ENCODE data around the gene CPLX1.

Gene CPLX1

DNA sequence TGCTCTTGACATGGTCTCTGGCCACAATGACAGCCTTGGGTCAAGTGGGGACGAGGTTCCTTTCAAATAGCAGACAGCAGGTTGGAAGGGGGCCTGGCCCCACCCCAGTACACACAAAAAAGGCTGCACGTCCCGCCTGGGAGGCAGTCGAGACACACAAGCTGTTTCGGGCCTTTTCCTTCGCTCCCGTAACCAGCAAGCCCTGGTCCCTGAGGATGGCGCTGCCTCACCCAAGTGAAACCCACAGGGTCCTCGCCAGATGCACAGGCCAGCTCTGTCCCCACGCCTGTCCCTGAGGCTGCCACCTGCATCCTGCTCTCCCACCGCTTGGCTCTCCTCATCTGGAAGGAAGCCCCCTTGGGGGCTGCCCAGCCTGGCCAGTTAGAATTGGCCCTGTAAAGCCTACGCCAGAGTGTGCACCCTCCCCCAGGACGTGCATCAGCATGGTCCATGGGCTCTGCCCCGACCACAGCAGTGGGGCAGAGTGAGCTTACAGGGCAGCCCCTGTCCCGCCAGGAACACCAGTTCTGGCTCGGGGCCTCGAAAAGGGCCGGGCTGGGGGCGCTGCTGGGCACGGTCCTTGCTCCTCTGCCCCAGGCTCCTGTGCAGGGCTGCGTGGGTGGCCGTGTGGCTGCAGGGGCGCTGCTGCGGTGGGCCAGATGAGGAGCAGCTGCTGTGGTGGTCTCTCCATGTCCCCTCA lies 2.0 kb downstream of the CPLX1 start:
- DNase-seq (ENCODE audit: insufficient read length, low spot score) (no peak), FAIRE-seq (no peak)
- no peak for TF ChIP-seq POLR2A (IDR thresholded peaks at IDR 0.05; ENCODE audit: low read depth, low read length)

DNA sequence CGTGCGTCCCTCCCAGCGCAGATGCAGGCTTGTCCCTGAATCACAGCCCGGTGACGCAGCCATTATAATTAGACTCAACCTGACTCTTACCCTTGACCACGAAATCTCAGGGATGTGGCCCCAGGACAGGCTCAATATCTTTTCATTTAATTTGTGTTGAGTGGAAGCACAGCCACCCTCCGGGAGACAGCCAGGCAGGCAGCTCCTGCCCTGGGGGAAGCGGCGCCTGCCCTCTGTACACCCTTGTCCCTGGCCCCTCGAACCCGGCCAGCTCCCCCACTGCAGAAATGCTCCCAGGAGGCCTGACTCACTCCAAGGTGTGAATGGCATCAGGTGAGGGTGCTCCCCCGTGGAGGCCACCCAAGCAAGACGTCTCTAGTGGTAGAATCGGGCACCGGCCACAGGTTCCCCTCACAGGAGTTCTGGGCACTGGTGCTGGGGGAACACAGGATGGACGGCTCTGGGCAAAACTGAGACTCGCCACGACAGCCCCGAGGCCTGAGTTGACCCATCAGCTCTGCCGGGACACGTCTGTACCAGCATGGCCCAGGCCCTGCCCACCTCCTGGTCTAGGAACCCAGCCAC lies 2.7 kb downstream of the CPLX1 start:
- no peak for TF ChIP-seq POLR2A (IDR thresholded peaks at IDR 0.05; ENCODE audit: low read depth, low read length)
- DNase-seq (ENCODE audit: insufficient read length, low spot score): no peak
- no peak for FAIRE-seq

- no peak for TF ChIP-seq POLR2A (IDR thresholded peaks at IDR 0.05; ENCODE audit: low read depth, low read length)
- no peak for FAIRE-seq
- DNase-seq (ENCODE audit: insufficient read length, low spot score): no peak
These were observed 3.4 kb downstream of the CPLX1 start for GRCh38 chr4:822361-823175.

GRCh38 chr4:821631-822030 lies 4.3 kb downstream of the CPLX1 start:
- DNase-seq (ENCODE audit: insufficient read length, low spot score) (no peak), FAIRE-seq (no peak)
- TF ChIP-seq POLR2A (IDR thresholded peaks at IDR 0.05; ENCODE audit: low read depth, low read length): no peak

- FAIRE-seq (no peak), DNase-seq (ENCODE audit: insufficient read length, low spot score) (no peak)
- no peak for TF ChIP-seq POLR2A (IDR thresholded peaks at IDR 0.05; ENCODE audit: low read depth, low read length)
These were observed 4.7 kb downstream of the CPLX1 start for GRCh38 chr4:821181-821591.

DNA sequence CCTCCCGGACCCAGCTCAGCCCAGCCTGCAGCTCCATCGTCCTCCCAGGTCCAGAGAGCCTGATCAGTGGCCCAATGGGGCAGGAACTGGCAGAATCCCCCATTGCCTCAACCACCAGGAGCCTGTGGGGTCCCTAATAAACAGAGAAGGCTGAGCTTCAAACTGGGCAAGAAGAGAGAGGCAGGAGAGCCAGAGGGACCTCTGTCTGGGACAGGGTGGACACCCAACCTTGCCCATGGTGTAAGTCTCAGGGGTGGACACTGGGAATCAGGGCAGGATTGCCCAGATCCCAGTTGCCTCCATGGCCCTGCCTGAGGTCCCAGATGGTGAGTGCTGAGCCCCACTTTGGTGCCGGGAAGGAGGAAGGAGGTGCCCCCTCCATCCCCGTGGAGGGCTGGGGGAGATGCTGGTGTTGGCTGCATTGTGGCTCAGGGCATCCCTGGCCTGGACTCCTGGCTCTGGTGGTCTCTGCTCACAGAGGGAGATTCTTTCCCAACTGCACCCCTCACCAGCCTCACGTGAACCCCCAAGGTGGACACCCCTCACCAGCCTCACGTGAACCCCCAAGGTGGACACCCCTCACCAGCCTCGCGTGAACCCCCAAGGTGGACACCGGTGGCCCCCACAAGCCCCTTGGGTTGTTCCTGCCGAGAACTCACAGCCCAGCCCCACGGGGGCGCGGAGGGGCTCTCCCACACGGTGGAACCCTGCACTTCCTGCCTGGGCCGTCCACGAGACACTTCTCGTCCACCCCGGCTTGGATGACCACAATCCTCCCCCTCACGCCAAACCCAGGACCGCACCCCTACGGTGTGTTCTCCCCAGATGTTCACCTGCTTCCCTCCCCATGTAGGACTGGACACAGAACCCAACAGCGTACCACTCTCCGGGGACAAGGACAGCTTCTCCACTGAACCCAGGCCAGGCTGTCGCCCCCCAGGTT lies 5.4 kb downstream of the CPLX1 start:
- FAIRE-seq: no peak
- TF ChIP-seq POLR2A (IDR thresholded peaks at IDR 0.05; ENCODE audit: low read depth, low read length): no peak

DNA sequence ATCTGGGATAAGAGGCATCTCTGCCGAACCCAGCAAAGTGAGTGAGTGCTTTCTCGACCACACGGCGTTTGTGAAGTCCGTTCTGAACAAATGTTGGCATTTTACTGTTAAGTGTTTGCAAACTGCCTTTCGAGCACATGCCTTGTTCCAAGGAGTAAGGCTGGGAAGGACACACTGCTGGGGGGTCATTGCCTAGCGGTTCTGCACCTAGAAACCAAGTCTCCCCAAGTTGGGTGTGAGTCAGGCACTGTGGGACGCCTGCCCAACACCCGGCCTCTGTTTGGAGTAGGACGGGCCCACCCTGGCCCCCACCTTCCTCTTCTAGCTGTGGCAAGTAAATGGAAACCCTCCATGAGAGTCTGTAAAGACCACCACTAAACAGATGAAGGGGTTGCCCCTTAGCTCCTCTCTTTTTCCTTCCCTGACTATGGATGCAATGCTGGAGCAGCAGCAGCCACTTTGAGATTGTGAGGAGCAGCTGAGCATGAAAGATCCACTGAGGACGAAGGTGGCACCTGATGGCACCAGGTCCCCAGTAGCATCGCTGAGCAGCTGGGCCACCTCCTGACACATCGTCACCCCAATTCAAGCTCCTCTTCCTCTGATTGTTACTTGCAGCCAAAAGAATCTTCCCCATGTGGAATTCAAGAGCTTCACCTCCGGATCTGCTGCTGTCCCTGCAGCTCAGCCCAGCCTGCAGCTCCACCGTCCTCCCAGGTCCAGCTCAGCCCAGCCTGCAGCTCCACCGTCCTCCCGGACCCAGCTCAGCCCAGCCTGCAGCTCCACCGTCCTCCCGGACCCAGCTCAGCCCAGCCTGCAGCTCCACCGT lies 6.3 kb downstream of the CPLX1 start:
- DNase-seq (ENCODE audit: insufficient read length, low spot score) (no peak), FAIRE-seq (no peak)
- no peak for TF ChIP-seq POLR2A (IDR thresholded peaks at IDR 0.05; ENCODE audit: low read depth, low read length)

More for the DNA sequence above, 5.4 kb downstream of the CPLX1 start:
- DNase-seq (ENCODE audit: insufficient read length, low spot score): no peak

- no peak for TF ChIP-seq POLR2A (IDR thresholded peaks at IDR 0.05; ENCODE audit: low read depth, low read length)
- no peak for DNase-seq (ENCODE audit: insufficient read length, low spot score)
- FAIRE-seq: no peak
These were observed 7.6 kb downstream of the CPLX1 start for GRCh38 chr4:818106-818921.

- no peak for TF ChIP-seq POLR2A (IDR thresholded peaks at IDR 0.05; ENCODE audit: low read depth, low read length)
- DNase-seq (ENCODE audit: insufficient read length, low spot score) (no peak), FAIRE-seq (no peak)
These were observed 10.3 kb downstream of the CPLX1 start for GRCh38 chr4:815464-816146.

DNA sequence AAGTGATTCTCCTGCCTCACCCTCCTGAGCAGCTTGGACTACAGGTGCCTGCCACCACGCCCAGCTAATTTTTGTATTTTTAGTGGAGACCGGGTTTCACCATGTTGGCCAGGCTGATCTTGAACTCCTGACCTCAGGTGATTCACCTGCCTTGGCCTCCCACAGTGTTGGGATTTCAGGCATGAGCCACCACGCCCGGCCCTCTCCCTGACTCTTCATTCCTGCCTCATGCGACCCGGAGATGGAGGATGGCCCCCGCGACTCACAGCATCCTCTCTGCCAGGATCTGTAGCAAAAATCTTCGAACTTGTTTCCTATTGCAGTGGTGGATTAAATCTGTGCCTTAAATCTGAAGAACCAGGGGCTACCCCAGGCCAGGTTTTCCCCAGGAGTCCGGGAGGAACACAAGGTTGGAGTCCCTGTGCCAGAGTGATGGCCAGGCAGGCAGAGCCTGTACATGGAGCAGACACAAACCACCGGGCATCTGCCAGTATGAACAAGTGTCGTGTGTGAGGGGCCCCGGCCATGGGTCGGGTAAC lies 11.5 kb downstream of the CPLX1 start:
- TF ChIP-seq POLR2A (IDR thresholded peaks at IDR 0.05; ENCODE audit: low read depth, low read length): no peak
- no peak for DNase-seq (ENCODE audit: insufficient read length, low spot score)
- no peak for FAIRE-seq

DNA sequence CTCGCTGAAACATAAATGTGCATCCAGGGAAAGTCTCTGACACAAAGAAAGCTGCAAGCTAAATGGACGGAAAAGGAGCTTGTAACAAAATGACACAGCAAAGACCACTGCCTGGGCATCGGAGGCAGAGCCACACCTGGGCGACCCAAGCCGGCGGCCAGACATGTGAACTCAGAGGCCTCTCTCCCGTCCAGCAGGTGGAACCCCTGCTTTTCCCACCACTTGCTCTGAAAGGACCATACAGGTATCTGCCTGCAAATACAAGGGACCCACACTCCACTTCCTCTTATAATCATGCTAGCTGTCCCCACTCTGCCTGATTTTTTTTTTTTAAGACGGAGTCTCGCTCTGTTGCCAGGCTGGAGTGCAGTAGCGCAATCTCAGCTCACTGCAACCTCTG lies 12.0 kb downstream of the CPLX1 start:
- FAIRE-seq: no peak
- TF ChIP-seq POLR2A (IDR thresholded peaks at IDR 0.05; ENCODE audit: low read depth, low read length): no peak
- DNase-seq (ENCODE audit: insufficient read length, low spot score): no peak

All from H54 (cell line).